NB4 (cell line): ENCODE measurements around the gene RABGGTA.

Source experiments
- DNase-seq: peaks from one replicate; pipeline ENCODE4 v3.0.0; 2010; ENCODE audit warnings: low read depth
- H3K4me3 ChIP-seq: one replicate; pipeline ENCODE4 v1.5.1; 2011; ENCODE audit warnings: mild to moderate bottlenecking, low read depth, low read length, moderate library complexity
- CTCF ChIP-seq: IDR thresholded peaks from one replicate; pipeline ENCODE4 v1.5.1; 2012; ENCODE audit warnings: low read depth, low read length
- MAX ChIP-seq: IDR thresholded peaks from 2 replicates; pipeline ENCODE4 v1.6.1; 2011; ENCODE audit warnings: low read depth, low read length
- MYC ChIP-seq: IDR thresholded peaks from 2 replicates; pipeline ENCODE4 v1.6.1; 2011; ENCODE audit warnings: low read depth, low read length
- POLR2A ChIP-seq: IDR thresholded peaks from 2 replicates; pipeline ENCODE4 v1.6.1; 2011; ENCODE audit warnings: mild to moderate bottlenecking; ENCODE audit not compliant: insufficient read length; ENCODE audit errors: extremely low read depth

Gene RABGGTA

GRCh38 chr14:24274101-24274543 lies 2.7 kb upstream of the RABGGTA start:
- TF ChIP-seq POLR2A (no peak), MAX (no peak), CTCF (no peak), MYC (no peak)
- peak; percentile 66 for DNase-seq
- no peak overlapping the region for H3K4me3 ChIP-seq

- H3K4me3 ChIP-seq, result no peak overlapping the region
- DNase-seq, result peak; percentile 28
- peak; percentile 1 for TF ChIP-seq CTCF
- TF ChIP-seq MAX, result no peak
- TF ChIP-seq POLR2A, result no peak
- no peak for TF ChIP-seq MYC
Measured at GRCh38 chr14:24273422-24273998, 2.1 kb upstream of the RABGGTA start.

GRCh38 chr14:24272467-24272866 lies 1.1 kb upstream of the RABGGTA start:
- no peak for TF ChIP-seq MYC
- TF ChIP-seq POLR2A, result no peak
- TF ChIP-seq MAX, result no peak
- no peak for TF ChIP-seq CTCF
- no peak for DNase-seq
- no peak overlapping the region for H3K4me3 ChIP-seq

- H3K4me3 ChIP-seq, result peak overlapping the region; percentile 85
- DNase-seq, result no peak
- no peak; the same call in 1 of the 2 replicates for TF ChIP-seq MYC
- TF ChIP-seq MAX, result no peak
Measured at GRCh38 chr14:24271834-24272263, 452 bp upstream of the RABGGTA start.

GRCh38 chr14:24270537-24271133 lies 762 bp downstream of the RABGGTA start:
- H3K4me3 ChIP-seq, result peak overlapping the region; percentile 80
- DNase-seq, result no peak
- TF ChIP-seq MAX, result no peak
- TF ChIP-seq POLR2A, result no peak
- TF ChIP-seq CTCF, result no peak

- TF ChIP-seq POLR2A (no peak), CTCF (no peak), MAX (no peak)
- no peak overlapping the region for H3K4me3 ChIP-seq
- no peak for DNase-seq
Measured at GRCh38 chr14:24269910-24270536, 1.4 kb downstream of the RABGGTA start.
